ENCODE measurements around the gene ELK3.
"Not testable (repeated sequence)": the region's sequence is repeated elsewhere in the genome, so short reads cannot be mapped to it uniquely, and the experiment has no call there.

ELK3 gene

DNA sequence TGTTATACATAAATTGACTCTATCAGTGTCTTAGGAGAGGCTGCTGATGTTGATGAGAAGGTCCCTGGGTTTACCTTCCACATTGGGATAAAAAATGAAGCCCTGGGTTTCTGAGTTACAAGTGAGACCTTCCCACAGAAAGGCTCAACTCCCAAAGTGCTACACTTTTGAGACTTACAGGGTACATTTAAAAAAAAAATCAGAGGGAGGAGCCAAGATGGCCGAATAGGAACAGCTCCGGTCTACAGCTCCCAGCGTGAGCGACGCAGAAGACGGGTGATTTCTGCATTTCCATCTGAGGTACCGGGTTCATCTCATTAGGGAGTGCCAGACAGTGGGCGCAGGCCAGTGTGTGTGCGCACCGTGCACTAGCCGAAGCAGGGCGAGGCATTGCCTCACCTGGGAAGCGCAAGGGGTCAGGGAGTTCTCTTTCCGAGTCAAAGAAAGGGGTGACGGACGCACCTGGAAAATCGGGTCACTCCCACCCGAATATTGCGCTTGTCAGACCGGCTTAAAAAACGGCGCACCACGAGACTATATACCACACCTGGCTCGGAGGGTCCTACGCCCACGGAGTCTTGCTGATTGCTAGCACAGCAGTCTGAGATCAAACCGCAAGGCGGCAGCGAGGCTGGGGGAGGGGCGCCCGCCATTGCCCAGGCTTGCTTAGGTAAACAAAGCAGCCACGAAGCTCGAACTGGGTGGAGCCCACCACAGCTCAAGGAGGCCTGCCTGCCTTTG lies 121.7 kb downstream of the ELK3 start:
- DNase-seq = peak; percentile 48

DNA sequence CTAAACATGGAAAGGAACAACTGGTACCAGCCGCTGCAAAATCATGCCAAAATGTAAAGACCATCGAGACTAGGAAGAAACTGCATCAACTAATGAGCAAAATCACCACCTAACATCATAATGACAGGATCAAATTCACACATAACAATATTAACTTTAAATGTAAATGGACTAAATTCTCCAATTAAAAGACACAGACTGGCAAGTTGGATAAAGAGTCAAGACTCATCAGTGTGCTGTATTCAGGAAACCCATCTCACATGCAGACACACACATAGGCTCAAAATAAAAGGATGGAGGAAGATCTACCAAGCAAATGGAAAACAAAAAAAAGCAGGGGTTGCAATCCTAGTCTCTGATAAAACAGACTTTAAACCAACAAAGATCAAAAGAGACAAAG lies 123.6 kb downstream of the ELK3 start:
- DNase-seq = not testable (repeated sequence)

Measured in CD4-positive, alpha-beta T cell treated with Interleukin-21 for 1 hour (primary cell).